ENCODE results near the gene F8.

Gene F8

DNA sequence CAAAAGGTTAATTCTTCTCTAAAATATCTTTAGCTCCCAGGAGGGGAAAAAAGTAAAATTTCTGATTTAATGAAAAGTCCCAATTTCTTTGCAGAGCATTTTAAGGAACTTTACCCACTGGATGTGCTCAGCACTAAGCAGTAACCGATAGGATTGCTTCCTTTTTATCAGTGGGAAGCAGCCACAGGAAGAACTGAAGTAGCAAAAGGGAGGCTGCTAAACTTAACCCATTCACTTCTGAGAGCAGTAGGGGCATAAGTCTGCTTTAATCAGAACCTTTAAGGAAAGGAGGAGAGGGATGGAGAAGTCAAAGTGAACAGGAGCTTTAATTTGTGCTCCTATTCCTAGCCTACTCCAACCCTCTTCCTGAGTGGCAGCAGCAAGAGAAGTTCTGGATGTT lies at the start of gene F8:
Gene F8 (minus strand): TSS at position 139 of the 400 bp plus-strand sequence. CDS start 171 bp downstream, outside the sequence.
- Mint-ChIP-seq H3K36me3 (no peaks in the 10 kb centered on the region), H3K4me1 (ENCODE audit: low read depth) (peaks cover 3% of the 10 kb centered on the region), H3K27ac (no peak within 1 kb of the TSS)

GRCh38 chrX:155071694-155072280 lies 49.3 kb upstream of the F8 start:
- Mint-ChIP-seq H3K4me3 (peak overlapping the region; percentile 93), H3K9me3 (ENCODE audit: low read depth) (no peaks in the 10 kb centered on the region), H3K36me3 (peaks cover 3% of the 10 kb centered on the region), H3K4me1 (ENCODE audit: low read depth) (peaks cover 54% of the 10 kb centered on the region), H3K27ac (peak overlapping the region; percentile 94), H3K27me3 (no peaks in the 10 kb centered on the region)

More for the DNA sequence above, at the start of gene F8:
- no peak within 1 kb of the TSS for H3K4me3 Mint-ChIP-seq
- H3K9me3 Mint-ChIP-seq (ENCODE audit: low read depth): no peaks in the 10 kb centered on the region
- H3K27me3 Mint-ChIP-seq: no peaks in the 10 kb centered on the region

DNA sequence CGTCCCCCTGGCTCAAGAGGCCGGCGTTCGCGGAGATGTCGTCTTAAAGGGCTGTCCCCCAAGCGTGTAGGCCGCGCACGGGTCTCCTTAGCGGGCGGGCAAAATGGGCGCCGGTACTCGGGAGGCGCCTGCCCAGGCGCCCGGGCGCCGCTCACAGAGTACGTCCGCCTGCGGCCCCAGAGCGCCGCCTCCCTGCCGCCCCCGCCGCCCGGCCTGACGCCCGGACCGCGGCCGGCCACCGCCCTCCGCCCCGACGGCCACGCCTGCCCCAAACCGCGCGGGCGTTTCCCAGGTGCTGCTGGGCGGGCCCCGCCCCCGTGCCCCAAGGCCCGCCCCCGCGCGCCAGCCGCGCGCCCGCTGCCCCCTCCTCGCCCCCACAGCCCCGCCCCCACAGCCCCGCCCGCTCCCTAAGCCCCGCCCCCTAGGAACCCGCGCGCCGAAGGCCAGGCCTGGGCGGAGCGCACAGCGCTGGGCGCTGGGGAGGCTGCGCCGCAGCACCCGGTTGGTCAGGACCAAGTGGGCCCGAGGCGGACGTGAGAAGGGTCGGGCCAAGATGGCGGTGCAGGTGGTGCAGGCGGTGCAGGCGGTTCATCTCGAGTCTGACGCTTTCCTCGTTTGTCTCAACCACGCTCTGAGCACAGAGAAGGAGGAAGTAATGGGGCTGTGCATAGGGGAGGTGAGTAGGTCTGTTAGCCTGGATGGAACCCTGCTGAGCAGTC lies 48.6 kb upstream of the F8 start, which contains the start of the genes BRCC3, CMC4 and MTCP1:
Gene BRCC3 (plus strand): TSS at position 534 of the 719 bp plus-strand sequence. CDS start 20 bp downstream, at position 554.
Gene CMC4 (minus strand): TSS at position 162 of the 719 bp plus-strand sequence. CDS start 7,113 bp downstream, outside the sequence.
Gene MTCP1 (minus strand): TSS at position 162 of the 719 bp plus-strand sequence. CDS start 5,126 bp downstream, outside the sequence.
- Mint-ChIP-seq H3K27me3 (no peaks in the 10 kb centered on the region), H3K4me1 (ENCODE audit: low read depth) (peaks cover 54% of the 10 kb centered on the region), H3K9me3 (ENCODE audit: low read depth) (no peaks in the 10 kb centered on the region), H3K4me3 (peak within 1 kb of the TSS; percentile 93), H3K27ac (peak within 1 kb of the TSS; percentile 94), H3K36me3 (peaks cover 3% of the 10 kb centered on the region)

DNA sequence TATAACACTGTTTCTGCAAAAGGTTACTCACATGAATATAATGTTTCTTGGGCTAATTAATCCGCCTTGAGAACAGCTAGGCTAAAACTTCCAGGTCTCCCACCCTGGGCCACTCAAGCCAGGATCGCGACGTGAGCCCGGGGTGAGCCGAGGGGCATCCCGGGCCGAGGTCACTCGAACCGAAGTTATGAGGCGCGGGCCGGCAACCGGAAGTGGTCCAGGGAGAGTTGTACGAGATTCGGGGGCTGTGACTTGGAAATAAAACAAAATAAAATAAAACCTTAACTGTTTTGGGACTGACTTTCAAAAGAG lies 48.1 kb upstream of the F8 start:
- Mint-ChIP-seq H3K4me3 (peak overlapping the region; percentile 90), H3K27ac (peak overlapping the region; percentile 82), H3K36me3 (peaks cover 3% of the 10 kb centered on the region), H3K27me3 (no peaks in the 10 kb centered on the region), H3K9me3 (ENCODE audit: low read depth) (no peaks in the 10 kb centered on the region), H3K4me1 (ENCODE audit: low read depth) (peaks cover 54% of the 10 kb centered on the region)

DNA sequence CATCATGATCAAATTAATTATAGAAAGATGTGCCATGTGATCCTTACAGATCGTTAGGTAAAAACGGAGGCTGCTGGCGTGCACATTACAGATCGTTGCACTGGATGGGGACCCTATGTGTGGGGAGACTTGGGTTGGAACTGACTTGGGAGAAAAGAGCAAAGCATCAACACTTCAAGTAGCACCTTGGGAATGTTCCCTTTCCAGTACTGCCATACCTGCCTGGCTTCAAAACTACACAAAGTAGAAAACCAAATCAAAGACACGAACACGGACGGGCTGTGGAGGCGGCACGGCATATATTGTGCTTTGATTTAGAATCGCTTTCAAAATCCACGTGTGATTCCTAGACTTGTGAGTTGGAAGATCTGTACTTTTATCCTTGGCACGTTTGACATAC lies 47.5 kb upstream of the F8 start:
- peak overlapping the region; percentile 90 for H3K4me3 Mint-ChIP-seq
- peak overlapping the region; percentile 80 for H3K27ac Mint-ChIP-seq
- H3K36me3 Mint-ChIP-seq: peaks cover 3% of the 10 kb centered on the region
- H3K27me3 Mint-ChIP-seq: no peaks in the 10 kb centered on the region
- H3K9me3 Mint-ChIP-seq (ENCODE audit: low read depth): no peaks in the 10 kb centered on the region
- H3K4me1 Mint-ChIP-seq (ENCODE audit: low read depth): peaks cover 49% of the 10 kb centered on the region

GRCh38 chrX:155069414-155069813 lies 46.9 kb upstream of the F8 start:
- peaks cover 47% of the 10 kb centered on the region for H3K4me1 Mint-ChIP-seq (ENCODE audit: low read depth)
- H3K9me3 Mint-ChIP-seq (ENCODE audit: low read depth): no peaks in the 10 kb centered on the region
- H3K4me3 Mint-ChIP-seq: peak overlapping the region; percentile 90

DNA sequence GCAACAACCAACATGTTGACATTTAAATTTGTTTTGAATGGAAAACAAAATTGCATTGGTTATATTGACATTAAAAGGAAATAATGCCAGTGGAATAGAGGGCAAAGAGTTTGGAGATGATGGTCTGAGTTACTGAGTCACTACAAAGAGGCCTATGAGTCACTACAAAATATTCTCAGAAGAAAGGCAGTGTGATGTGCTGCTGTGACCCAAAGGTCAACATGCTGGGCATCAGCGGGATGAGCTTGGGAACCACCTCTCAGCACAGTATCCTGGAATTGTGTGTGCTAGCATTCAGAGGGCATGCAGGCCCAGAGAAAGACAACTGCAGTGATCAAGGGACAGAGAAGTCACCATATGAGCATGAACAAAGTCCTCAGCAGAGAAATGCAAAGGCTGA lies 45.6 kb upstream of the F8 start:
- no peaks in the 10 kb centered on the region for H3K36me3 Mint-ChIP-seq
- peaks cover 35% of the 10 kb centered on the region for H3K4me1 Mint-ChIP-seq (ENCODE audit: low read depth)
- no peaks in the 10 kb centered on the region for H3K27me3 Mint-ChIP-seq
- H3K27ac Mint-ChIP-seq: no peak overlapping the region
- no peak overlapping the region for H3K4me3 Mint-ChIP-seq
- no peaks in the 10 kb centered on the region for H3K9me3 Mint-ChIP-seq (ENCODE audit: low read depth)

More at GRCh38 chrX:155069414-155069813, 46.9 kb upstream of the F8 start:
- H3K27ac Mint-ChIP-seq: no peak overlapping the region
- H3K36me3 Mint-ChIP-seq: peaks cover 3% of the 10 kb centered on the region
- no peaks in the 10 kb centered on the region for H3K27me3 Mint-ChIP-seq

DNA sequence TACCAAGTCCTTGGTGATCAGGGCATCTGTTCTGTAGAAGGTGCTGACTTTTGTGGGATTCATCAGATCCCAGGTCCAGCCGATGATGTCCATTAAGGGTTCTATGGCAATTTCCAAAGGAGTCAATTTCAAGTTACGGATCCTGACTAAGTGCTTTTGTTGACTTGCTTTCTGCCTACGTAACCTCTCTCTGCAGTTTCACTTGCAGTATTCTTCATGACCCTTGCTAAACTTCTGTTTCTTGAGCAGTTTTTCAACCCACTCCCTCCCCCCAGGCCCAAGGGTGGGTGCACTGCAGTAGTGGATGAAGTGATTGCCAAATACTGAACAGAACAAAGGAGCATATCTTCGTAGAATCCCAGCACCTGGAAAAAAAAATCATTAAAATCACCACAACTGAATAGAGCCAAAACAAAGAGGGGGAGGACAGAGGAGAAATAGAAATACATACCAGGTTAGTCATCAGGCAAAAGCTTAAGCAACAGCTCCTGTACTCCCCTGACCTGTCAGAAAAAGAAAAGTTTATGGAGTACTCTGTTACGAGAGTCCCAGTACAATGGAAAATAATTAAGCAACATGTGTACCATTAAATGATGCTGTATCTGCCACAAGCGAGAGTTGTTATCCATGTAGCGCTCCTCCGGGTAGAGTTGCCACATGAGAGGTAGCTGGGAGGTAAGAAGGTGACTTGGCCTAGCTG lies 42.7 kb upstream of the F8 start:
- Mint-ChIP-seq H3K9me3 (ENCODE audit: low read depth) (no peaks in the 10 kb centered on the region), H3K36me3 (no peaks in the 10 kb centered on the region), H3K4me1 (ENCODE audit: low read depth) (peaks cover 24% of the 10 kb centered on the region), H3K27me3 (no peaks in the 10 kb centered on the region), H3K27ac (no peak overlapping the region), H3K4me3 (no peak overlapping the region)

- Mint-ChIP-seq H3K27me3 (no peaks in the 10 kb centered on the region), H3K4me1 (ENCODE audit: low read depth) (peaks cover 9% of the 10 kb centered on the region), H3K4me3 (no peak overlapping the region), H3K9me3 (ENCODE audit: low read depth) (no peaks in the 10 kb centered on the region), H3K36me3 (no peaks in the 10 kb centered on the region), H3K27ac (no peak overlapping the region)
These were observed 39.2 kb upstream of the F8 start for GRCh38 chrX:155061760-155062159.

DNA sequence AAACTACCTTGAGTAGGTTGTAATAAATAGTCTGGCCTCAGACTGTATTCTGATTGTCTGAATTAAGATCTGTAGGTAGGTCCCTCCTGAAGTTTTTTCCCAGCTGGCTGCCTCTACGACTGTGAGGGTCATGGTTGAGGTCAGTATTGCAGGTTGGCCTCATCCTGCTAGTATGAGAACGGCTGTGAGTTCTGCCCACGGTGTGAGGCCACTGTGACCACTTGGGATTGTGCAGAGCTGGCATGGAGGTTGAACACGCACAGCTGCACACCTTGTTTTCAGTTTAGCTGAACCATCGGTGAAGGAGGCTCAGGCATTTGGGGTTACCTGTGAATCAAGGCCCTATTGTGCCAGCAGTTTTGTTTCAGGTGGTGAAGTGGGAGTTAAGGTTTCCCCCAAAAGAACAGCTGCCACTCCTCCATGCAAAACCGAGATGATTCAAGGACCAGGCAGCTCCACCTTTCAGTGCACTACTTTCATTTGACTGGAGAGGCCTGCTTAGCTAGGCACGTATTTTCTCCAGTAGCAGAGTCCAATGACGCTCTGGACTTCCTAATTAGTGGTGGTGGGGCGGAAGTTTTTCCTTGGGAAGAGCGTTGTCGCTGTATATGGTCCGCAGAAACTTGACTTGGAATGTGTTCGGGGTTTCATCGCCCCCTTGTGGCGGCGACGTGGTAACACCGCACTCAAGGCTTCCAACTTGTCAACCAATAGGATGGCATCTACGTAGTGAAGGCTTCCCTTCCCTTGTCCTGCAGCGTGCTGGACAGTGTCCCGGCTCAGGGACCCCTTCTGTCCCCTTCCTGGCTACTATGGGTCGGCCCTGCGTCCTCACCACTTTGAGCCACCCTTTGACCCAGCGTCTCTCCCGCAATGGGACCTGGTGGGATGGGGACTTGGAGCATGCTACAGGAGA lies 34.6 kb upstream of the F8 start:
- H3K27ac Mint-ChIP-seq: no peak overlapping the region
- no peaks in the 10 kb centered on the region for H3K36me3 Mint-ChIP-seq
- peak overlapping the region; percentile 57 for H3K4me3 Mint-ChIP-seq
- H3K27me3 Mint-ChIP-seq: no peaks in the 10 kb centered on the region
- H3K9me3 Mint-ChIP-seq (ENCODE audit: low read depth): no peaks in the 10 kb centered on the region
- peaks cover 17% of the 10 kb centered on the region for H3K4me1 Mint-ChIP-seq (ENCODE audit: low read depth)

GRCh38 chrX:155056471-155056870 lies 33.9 kb upstream of the F8 start:
- Mint-ChIP-seq H3K4me1 (ENCODE audit: low read depth) (peaks cover 21% of the 10 kb centered on the region), H3K36me3 (no peaks in the 10 kb centered on the region), H3K4me3 (no peak overlapping the region), H3K9me3 (ENCODE audit: low read depth) (no peaks in the 10 kb centered on the region), H3K27ac (no peak overlapping the region), H3K27me3 (no peaks in the 10 kb centered on the region)

- Mint-ChIP-seq H3K36me3 (no peaks in the 10 kb centered on the region), H3K27ac (no peak overlapping the region), H3K4me3 (no peak overlapping the region), H3K9me3 (ENCODE audit: low read depth) (no peaks in the 10 kb centered on the region), H3K4me1 (ENCODE audit: low read depth) (peaks cover 31% of the 10 kb centered on the region), H3K27me3 (no peaks in the 10 kb centered on the region)
These were observed 33.0 kb upstream of the F8 start for GRCh38 chrX:155055494-155055893.

DNA sequence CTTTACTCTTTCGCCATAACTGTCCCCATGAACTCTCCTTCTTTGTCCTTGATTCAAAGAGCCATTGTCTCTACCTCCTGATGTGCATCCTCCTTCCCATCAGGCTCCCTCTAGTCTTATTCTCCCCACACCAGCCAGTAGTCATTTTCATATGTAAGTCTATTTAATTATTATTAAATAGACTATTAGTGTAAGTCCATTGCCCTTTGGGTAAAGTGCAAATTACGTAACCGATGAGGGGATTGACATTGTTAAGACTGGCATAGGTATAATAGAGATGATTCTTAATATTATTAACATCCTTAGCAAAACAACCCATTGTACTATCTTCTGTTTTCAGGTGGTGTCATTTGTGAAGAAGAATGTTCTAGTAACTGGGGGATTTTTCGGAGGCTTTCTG lies 31.7 kb upstream of the F8 start:
- no peak overlapping the region for H3K4me3 Mint-ChIP-seq
- H3K36me3 Mint-ChIP-seq: no peaks in the 10 kb centered on the region
- H3K9me3 Mint-ChIP-seq (ENCODE audit: low read depth): no peaks in the 10 kb centered on the region
- H3K4me1 Mint-ChIP-seq (ENCODE audit: low read depth): peaks cover 43% of the 10 kb centered on the region
- H3K27ac Mint-ChIP-seq: no peak overlapping the region
- H3K27me3 Mint-ChIP-seq: no peaks in the 10 kb centered on the region

GRCh38 chrX:155053656-155054055 lies 31.1 kb upstream of the F8 start:
- Mint-ChIP-seq H3K4me3 (no peak overlapping the region), H3K27me3 (no peaks in the 10 kb centered on the region), H3K9me3 (ENCODE audit: low read depth) (no peaks in the 10 kb centered on the region), H3K4me1 (ENCODE audit: low read depth) (peaks cover 49% of the 10 kb centered on the region), H3K36me3 (no peaks in the 10 kb centered on the region), H3K27ac (peak overlapping the region; percentile 77)
